H9 (cell line): ENCODE results near the gene TYW5. TPM values are rescaled to one million over a fixed set of nuclear protein-coding genes. Genes with fewer than 3 reads are reported as not detected.

Experiments
- DNase-seq: peaks from one replicate; pipeline ENCODE4 v3.0.0-alpha.2; 2017
- H2AFZ ChIP-seq: one replicate; pipeline ENCODE4 v1.6.1; 2013; ENCODE audit warnings: mild to moderate bottlenecking, low read length, control low read depth, moderate library complexity
- H2AK5ac ChIP-seq: 2 replicates; pipeline ENCODE4 v1.6.1; 2013; ENCODE audit warnings: low read length, control low read depth, mixed read lengths; ENCODE audit not compliant: insufficient read length
- H2BK120ac ChIP-seq: one replicate; pipeline ENCODE4 v1.6.1; 2013; ENCODE audit warnings: low read depth, mild to moderate bottlenecking, low read length, control low read depth, inconsistent platforms; ENCODE audit not compliant: poor library complexity, severe bottlenecking
- H2BK12ac ChIP-seq: 2 replicates; pipeline ENCODE4 v1.6.1; 2013; ENCODE audit warnings: low read length, control low read depth, mixed read lengths, low read depth; ENCODE audit not compliant: insufficient read length
- H2BK15ac ChIP-seq: 2 replicates; pipeline ENCODE4 v1.6.1; 2013; ENCODE audit warnings: low read depth, low read length, control low read depth
- H2BK20ac ChIP-seq: one replicate; pipeline ENCODE4 v1.6.1; 2013; ENCODE audit warnings: low read depth, mild to moderate bottlenecking, low read length, control low read depth, inconsistent platforms; ENCODE audit not compliant: poor library complexity, severe bottlenecking
- H2BK5ac ChIP-seq: 2 replicates; pipeline ENCODE4 v1.6.1; 2013; ENCODE audit warnings: low read length, control low read depth, mixed read lengths; ENCODE audit not compliant: insufficient read length
- H3K14ac ChIP-seq: 2 replicates; pipeline ENCODE4 v1.6.1; 2013; ENCODE audit warnings: low read length, control low read depth; ENCODE audit not compliant: insufficient read depth
- H3K18ac ChIP-seq: 2 replicates; pipeline ENCODE4 v1.6.1; 2013; ENCODE audit warnings: low read depth, mild to moderate bottlenecking, mixed read lengths, low read length, control low read depth; ENCODE audit not compliant: insufficient read length
- H3K23ac ChIP-seq: 2 replicates; pipeline ENCODE4 v1.6.1; 2013; ENCODE audit warnings: low read length, control low read depth, mixed read lengths, low read depth; ENCODE audit not compliant: insufficient read length
- H3K23me2 ChIP-seq: 2 replicates; pipeline ENCODE4 v1.6.1; 2013; ENCODE audit warnings: low read depth, mild to moderate bottlenecking, mixed read lengths, low read length, control low read depth; ENCODE audit not compliant: insufficient read length, poor library complexity, severe bottlenecking
- H3K27ac ChIP-seq: 2 replicates; pipeline ENCODE4 v1.5.1; 2013; ENCODE audit warnings: low read length, control low read depth, mixed read lengths, low read depth; ENCODE audit not compliant: insufficient read length
- H3K27me3 ChIP-seq: 2 replicates; pipeline ENCODE4 v1.6.1; 2013; ENCODE audit warnings: low read length, control low read depth, inconsistent platforms; ENCODE audit not compliant: insufficient read depth
- H3K4ac ChIP-seq: 2 replicates; pipeline ENCODE4 v1.6.1; 2013; ENCODE audit warnings: low read depth, mild to moderate bottlenecking, control low read depth, inconsistent platforms, low read length, moderate library complexity
- H3K4me1 ChIP-seq: 2 replicates; pipeline ENCODE4 v1.6.1; 2013; ENCODE audit warnings: low read length, control low read depth, inconsistent platforms; ENCODE audit not compliant: insufficient read depth
- H3K4me2 ChIP-seq: 2 replicates; pipeline ENCODE4 v1.6.1; 2013; ENCODE audit warnings: low read length, control low read depth, mixed read lengths; ENCODE audit not compliant: insufficient read length, insufficient read depth
- H3K56ac ChIP-seq: 2 replicates; pipeline ENCODE4 v1.6.1; 2013; ENCODE audit warnings: low read depth, mild to moderate bottlenecking, mixed read lengths, low read length, control low read depth; ENCODE audit not compliant: insufficient read length
- H3K79me1 ChIP-seq: 2 replicates; pipeline ENCODE4 v1.6.1; 2013; ENCODE audit warnings: low read depth, mild to moderate bottlenecking, moderate library complexity, low read length, control low read depth, inconsistent platforms; ENCODE audit not compliant: insufficient read depth, poor library complexity, severe bottlenecking
- H3K79me2 ChIP-seq: 2 replicates; pipeline ENCODE4 v1.6.1; 2013; ENCODE audit warnings: low read length, control low read depth, inconsistent platforms; ENCODE audit not compliant: insufficient read depth
- H3K9ac ChIP-seq: 2 replicates; pipeline ENCODE4 v1.6.1; 2013; ENCODE audit warnings: low read length, control low read depth, mixed read lengths; ENCODE audit not compliant: insufficient read length; ENCODE audit errors: extremely low read depth
- H3K9me3 ChIP-seq: one replicate; pipeline ENCODE4 v1.6.1; 2013; ENCODE audit warnings: low read depth, low read length, inconsistent platforms; ENCODE audit not compliant: control insufficient read depth
- H3T11ph ChIP-seq: one replicate; pipeline ENCODE4 v1.6.1; 2013; ENCODE audit warnings: mild to moderate bottlenecking, low read length, control low read depth, inconsistent platforms
- H4K20me1 ChIP-seq: one replicate; pipeline ENCODE4 v1.6.1; 2013; ENCODE audit not compliant: control insufficient read depth, insufficient read length, insufficient read depth
- H4K5ac ChIP-seq: 2 replicates; pipeline ENCODE4 v1.6.1; 2013; ENCODE audit warnings: low read depth, mild to moderate bottlenecking, mixed read lengths, low read length, control low read depth; ENCODE audit not compliant: insufficient read length
- H4K8ac ChIP-seq: replicated peaks from 2 replicates; pipeline ENCODE4 v1.6.1; 2013; ENCODE audit warnings: low read length, control low read depth, mixed read lengths, low read depth; ENCODE audit not compliant: insufficient read length
- H4K91ac ChIP-seq: 2 replicates; pipeline ENCODE4 v1.6.1; 2013; ENCODE audit warnings: low read depth, mild to moderate bottlenecking, moderate library complexity, mixed read lengths, low read length, control low read depth; ENCODE audit not compliant: insufficient read length
- H3K27ac Mint-ChIP-seq, 3 experiments: 2 replicates in 2 of 3; 3 replicates in 1 of 3; pipeline ENCODE4 v1.8.0; 2020 to 2021; ENCODE audit warnings: mixed read lengths in 3 of 3, mild to moderate bottlenecking in 1 of 3, moderate library complexity in 1 of 3
- H3K27me3 Mint-ChIP-seq: 2 replicates; pipeline ENCODE4 v1.8.0; 2021; ENCODE audit warnings: low read depth, mild to moderate bottlenecking, moderate library complexity, mixed read lengths
- H3K36me3 Mint-ChIP-seq, 3 experiments: 2 replicates in 2 of 3; 3 replicates in 1 of 3; pipeline ENCODE4 v1.8.0; 2020 to 2021; ENCODE audit warnings: low read depth in 3 of 3, mixed read lengths in 3 of 3; ENCODE audit not compliant: insufficient read depth in 1 of 3
- H3K4me1 Mint-ChIP-seq, 2 experiments: 2 replicates each; pipeline ENCODE4 v1.8.0; 2020; ENCODE audit warnings: mixed read lengths in 2 of 2
- H3K4me3 Mint-ChIP-seq, 2 experiments: 2 replicates in 1 of 2; 3 replicates in 1 of 2; pipeline ENCODE4 v1.8.0; 2020 to 2021; ENCODE audit warnings: mild to moderate bottlenecking in 2 of 2, mixed read lengths in 2 of 2, moderate library complexity in 1 of 2
- H3K9me3 Mint-ChIP-seq, 2 experiments: 2 replicates in 1 of 2; 3 replicates in 1 of 2; pipeline ENCODE4 v1.8.0; 2020; ENCODE audit warnings: mild to moderate bottlenecking in 2 of 2, mixed read lengths in 2 of 2, moderate library complexity in 1 of 2
- CTCF ChIP-seq: fragments of 200-600 bp; sonication (generic); conservative IDR thresholded peaks from 3 replicates; pipeline ENCODE4 v1.8.0; 2021; ENCODE audit warnings: antibody characterized with exemption, mild to moderate bottlenecking
- WGBS: extraction: QIAGEN DNeasy Blood & Tissue Kit; methylation state at CpG from one replicate; pipeline ENCODE4 v1.1.7; 2013; ENCODE audit warnings: missing lambda C conversion rate, low lambda C conversion rate, mixed read lengths; ENCODE audit not compliant: insufficient read length; ENCODE audit errors: extremely low coverage; 5-methylcytosine and 5-hydroxymethylcytosine counted together
- total RNA-seq: library from RNA; stranded (reverse); gene quantifications from 2 replicates; pipeline ENCODE4 v1.2.1, GENCODE V29; 2021

TYW5 gene
- total RNA-seq, 1 experiment from 2014 or later, result 17.7 TPM

DNA sequence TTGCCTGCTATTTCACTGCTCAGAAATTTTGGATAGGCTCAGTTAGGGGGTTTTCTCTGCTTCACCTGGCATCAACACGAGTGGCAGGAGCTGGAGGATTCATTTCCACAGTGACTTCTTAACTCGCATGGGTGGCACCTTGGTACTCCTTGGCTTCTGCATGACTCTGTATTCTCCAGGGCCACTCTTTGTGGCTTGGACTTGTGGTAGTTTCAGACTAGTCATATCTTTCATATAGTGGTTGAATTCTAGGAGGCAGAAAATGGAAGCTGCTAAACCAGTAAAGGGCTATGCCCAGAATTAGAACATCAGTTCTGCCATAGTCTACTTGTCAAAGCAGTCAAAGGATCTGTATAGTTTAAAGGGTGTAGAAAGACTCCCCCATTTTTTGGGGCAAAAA is 6.9 kb upstream of the TYW5 start:
- no peaks in the 10 kb centered on the region for H3K9me3 ChIP-seq
- H3K4me1 Mint-ChIP-seq, result peaks cover 5 to 9% of the 10 kb centered on the region in 2 experiments; a peak in 3 of 4 replicates
- H2BK12ac ChIP-seq, result no peak overlapping the region
- H3K56ac ChIP-seq, result no peak overlapping the region
- no peak overlapping the region for H2AFZ ChIP-seq
- H3K4me2 ChIP-seq, result no peak overlapping the region
- H3K4me1 ChIP-seq, result no peaks in the 10 kb centered on the region
- H4K5ac ChIP-seq, result no peak overlapping the region
- no peak for TF ChIP-seq CTCF
- WGBS, result no CpG with 5 or more reads among the region's 2 CpGs
- no peak overlapping the region for H4K8ac ChIP-seq
- H4K91ac ChIP-seq, result no peak overlapping the region
- H3T11ph ChIP-seq, result no peak overlapping the region
- H3K4ac ChIP-seq, result no peak overlapping the region
- H3K18ac ChIP-seq, result no peak overlapping the region
- no peak overlapping the region for H2BK15ac ChIP-seq
- H3K23ac ChIP-seq, result no peak overlapping the region
- H3K4me3 Mint-ChIP-seq, result no peak overlapping the region; a peak in 1 of 5 replicates
- no peak overlapping the region for H2AK5ac ChIP-seq
- H3K79me1 ChIP-seq, result no peaks in the 10 kb centered on the region
- H3K36me3 Mint-ChIP-seq, result peaks cover 28 to 70% (median 61%) of the 10 kb centered on the region in 3 experiments; a peak in 6 of 7 replicates
- H2BK20ac ChIP-seq, result no peak overlapping the region
- no peak overlapping the region for H2BK5ac ChIP-seq
- no peak overlapping the region for H3K14ac ChIP-seq
- peaks cover 2% of the 10 kb centered on the region; the same call in 1 of the 2 replicates for H3K79me2 ChIP-seq
- H2BK120ac ChIP-seq, result no peak overlapping the region
- peaks cover 4% of the 10 kb centered on the region for H3K23me2 ChIP-seq
- no peak overlapping the region for H3K27ac Mint-ChIP-seq
- no peaks in the 10 kb centered on the region for H3K27me3 Mint-ChIP-seq
- H3K9ac ChIP-seq, result no peak overlapping the region
- H3K27ac ChIP-seq, result no peak overlapping the region
- H3K27me3 ChIP-seq, result no peaks in the 10 kb centered on the region
- H3K9me3 Mint-ChIP-seq, result no peaks in the 10 kb centered on the region
- DNase-seq, result no peak
- no peaks in the 10 kb centered on the region for H4K20me1 ChIP-seq
